Tibial nerve (tissue), 4 donors: ENCODE data around the gene ISM1. TPM values are rescaled to one million over a fixed set of nuclear protein-coding genes. Genes with fewer than 3 reads are reported as not detected.

Source experiments
- DNase-seq, 2 donors: peaks; one replicate each; pipeline ENCODE4 v3.0.0-alpha.2; 2019; ENCODE audit warnings: low spot score in 2 of 2
- H3K27ac ChIP-seq, 4 donors: fragments of 200-600 bp; sonication (generic) in 3 of 4; one replicate each; pipeline ENCODE4 v1.5.1; 2017 to 2019; ENCODE audit warnings: mild to moderate bottlenecking in 1 of 4
- H3K27me3 ChIP-seq, 2 donors: fragments of 200-600 bp; sonication (generic) in 1 of 2; one replicate each; pipeline versions ENCODE4 v1.5.1 to v1.6.0; 2017 to 2019
- H3K36me3 ChIP-seq, 3 donors: fragments of 200-600 bp; sonication (generic); one replicate each; pipeline ENCODE4 v1.5.1; 2018 to 2019
- H3K4me1 ChIP-seq, 4 donors: fragments of 200-600 bp; sonication (generic) in 3 of 4; one replicate each; pipeline ENCODE4 v1.5.1; 2017 to 2019
- H3K4me3 ChIP-seq, 4 donors: fragments of 200-600 bp; sonication (generic) in 3 of 4; one replicate each; pipeline ENCODE4 v1.5.1; 2017 to 2019; ENCODE audit warnings: mild to moderate bottlenecking in 1 of 4, moderate library complexity in 1 of 4
- H3K9me3 ChIP-seq, 4 donors: fragments of 200-600 bp; sonication (generic) in 3 of 4; one replicate each; pipeline ENCODE4 v1.5.1; 2017 to 2019
- CTCF ChIP-seq, 5 experiments: fragments of 200-600 bp in 3 of 5; fragments of 450-650 bp in 2 of 5; sonication (generic) in 3 of 5; IDR thresholded peaks; one replicate each; pipeline ENCODE4 v1.5.1; 2016 to 2019; ENCODE audit warnings: antibody characterized with exemption in 5 of 5, mild to moderate bottlenecking in 3 of 5, moderate library complexity in 2 of 5
- EP300 ChIP-seq, 2 donors: sonication (generic); formaldehyde crosslinking; IDR thresholded peaks; one replicate each; pipeline ENCODE4 v1.6.1; 2017; ENCODE audit warnings: antibody characterized with exemption in 2 of 2, mild to moderate bottlenecking in 1 of 2
- POLR2A ChIP-seq, 2 donors: fragments of 450-650 bp; IDR thresholded peaks; one replicate each; pipeline ENCODE4 v1.6.1; 2017; ENCODE audit warnings: antibody characterized with exemption in 2 of 2, mild to moderate bottlenecking in 2 of 2, moderate library complexity in 2 of 2
- WGBS, 2 donors: methylation state at CpG; one replicate each; pipeline ENCODE4 v1.1.5; 2018; 5-methylcytosine and 5-hydroxymethylcytosine counted together
- total RNA-seq, 4 donors: library from RNA; depleted of rRNA; stranded (reverse); fragments of >200 nt; gene quantifications; one replicate each; pipeline ENCODE4 v1.1.0, GENCODE V29; 2016

ISM1 gene
- total RNA-seq, 4 donors from 2014 or later: 19.3 to 47.3 (median 24.7) TPM

- H3K9me3 ChIP-seq: no peaks in the 10 kb centered on the region
- no peak for DNase-seq
- no peak overlapping the region for H3K4me3 ChIP-seq
- no peaks in the 10 kb centered on the region for H3K36me3 ChIP-seq
- no peaks in the 10 kb centered on the region for H3K4me1 ChIP-seq
- 78 to 84% methylated on average over 2 of the region's 2 CpGs for WGBS, 2 donors
- H3K27ac ChIP-seq: no peak overlapping the region
- TF ChIP-seq POLR2A (IDR thresholded peaks at IDR 0.05) (no peak), EP300 (IDR thresholded peaks at IDR 0.05) (no peak), CTCF (IDR thresholded peaks at IDR 0.05) (no peak)
- no peaks in the 10 kb centered on the region for H3K27me3 ChIP-seq
These were observed 41.2 kb downstream of the ISM1 start for GRCh38 chr20:13262302-13262650.

- 50 to 63% methylated on average over 9 of the region's 9 CpGs for WGBS, 2 donors
- Histone ChIP-seq H3K4me3 (no peak overlapping the region), H3K36me3 (no peaks in the 10 kb centered on the region), H3K9me3 (no peaks in the 10 kb centered on the region), H3K27me3 (no peaks in the 10 kb centered on the region), H3K4me1 (no peaks in the 10 kb centered on the region), H3K27ac (no peak overlapping the region)
- DNase-seq: no peak
- TF ChIP-seq POLR2A (IDR thresholded peaks at IDR 0.05) (no peak), EP300 (IDR thresholded peaks at IDR 0.05) (no peak), CTCF (IDR thresholded peaks at IDR 0.05) (no peak)
These were observed 41.7 kb downstream of the ISM1 start for GRCh38 chr20:13262671-13263360.

- H3K27me3 ChIP-seq: no peaks in the 10 kb centered on the region
- TF ChIP-seq EP300 (IDR thresholded peaks at IDR 0.05) (no peak), POLR2A (IDR thresholded peaks at IDR 0.05) (no peak), CTCF (IDR thresholded peaks at IDR 0.05) (no peak)
- H3K4me1 ChIP-seq: no peaks in the 10 kb centered on the region
- H3K9me3 ChIP-seq: no peaks in the 10 kb centered on the region
- H3K36me3 ChIP-seq: no peaks in the 10 kb centered on the region
- no peak for DNase-seq
- WGBS, 2 donors: 52 to 60% methylated on average over 5 of the region's 5 CpGs
- no peak overlapping the region for H3K4me3 ChIP-seq
- no peak overlapping the region for H3K27ac ChIP-seq
These were observed 42.4 kb downstream of the ISM1 start for GRCh38 chr20:13263451-13263850.

DNA sequence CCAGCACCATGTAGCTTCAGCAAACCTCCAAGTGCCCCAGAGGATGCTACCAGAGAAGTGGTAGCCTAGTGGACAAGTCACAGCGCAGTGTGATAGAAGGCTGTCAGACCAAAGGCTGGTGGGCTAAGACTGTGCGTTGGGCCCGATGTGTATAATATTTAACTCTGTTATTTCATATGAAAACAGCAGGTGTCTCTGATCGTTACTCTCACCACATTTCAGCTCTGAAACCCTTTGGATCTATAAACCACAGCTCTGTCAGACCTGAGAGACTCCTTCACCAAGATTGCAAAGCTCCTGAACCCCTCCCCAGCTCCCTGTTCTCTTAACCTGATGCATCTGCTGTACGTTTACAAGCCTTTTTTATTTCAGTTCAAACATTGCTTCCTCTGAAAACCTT, 43.8 kb downstream of the ISM1 start:
- Histone ChIP-seq H3K27me3 (no peaks in the 10 kb centered on the region), H3K36me3 (no peaks in the 10 kb centered on the region), H3K4me1 (no peaks in the 10 kb centered on the region), H3K4me3 (no peak overlapping the region), H3K9me3 (no peaks in the 10 kb centered on the region), H3K27ac (no peak overlapping the region)
- 86 to 91% methylated on average over 5 of the region's 5 CpGs for WGBS, 2 donors
- TF ChIP-seq POLR2A (IDR thresholded peaks at IDR 0.05) (no peak), EP300 (IDR thresholded peaks at IDR 0.05) (no peak), CTCF (IDR thresholded peaks at IDR 0.05) (no peak)
- no peak for DNase-seq

GRCh38 chr20:13265941-13266340, 44.9 kb downstream of the ISM1 start:
- DNase-seq: no peak
- Histone ChIP-seq H3K36me3 (no peaks in the 10 kb centered on the region), H3K4me3 (no peak overlapping the region), H3K27me3 (no peaks in the 10 kb centered on the region), H3K4me1 (no peaks in the 10 kb centered on the region), H3K9me3 (no peaks in the 10 kb centered on the region), H3K27ac (no peak overlapping the region)
- TF ChIP-seq CTCF (IDR thresholded peaks at IDR 0.05) (no peak), EP300 (IDR thresholded peaks at IDR 0.05) (no peak), POLR2A (IDR thresholded peaks at IDR 0.05) (no peak)
- 93% methylated on average over 4 of the region's 4 CpGs for WGBS, 2 donors
